Measurements from ENCODE around the gene GYPC. TPM values are rescaled to one million over a fixed set of nuclear protein-coding genes. Genes with fewer than 3 reads are reported as not detected.

The GYPC gene
- total RNA-seq, 4 donors from 2014 or later = 170 to 220 (median 171) TPM

DNA sequence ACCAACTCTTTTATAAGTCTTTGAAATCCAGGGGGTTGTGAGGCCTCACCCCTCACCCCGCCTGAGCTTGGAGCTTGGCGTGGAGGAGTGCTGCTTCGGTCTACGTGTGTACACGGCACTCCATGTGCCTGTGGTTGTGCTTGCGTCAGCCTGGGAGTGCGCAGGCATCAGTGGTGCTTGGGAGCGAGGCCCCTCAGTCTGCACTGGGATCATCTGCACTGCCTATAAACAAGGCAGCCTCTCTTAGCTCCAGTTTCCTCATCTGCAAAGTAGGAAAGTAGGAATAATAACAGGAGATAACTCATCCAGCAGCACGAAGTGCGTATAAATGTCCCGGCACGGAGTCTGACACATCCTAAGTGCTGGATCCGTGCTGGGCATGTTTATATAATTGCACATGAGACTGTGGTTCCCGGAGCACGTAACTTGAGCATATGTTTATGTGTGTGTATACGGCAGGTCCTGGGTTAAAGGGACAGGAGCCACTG, 1.2 kb downstream of the GYPC start:
- DNase-seq (ENCODE audit: low spot score) = no peak
- ATAC-seq (ENCODE audit: low FRiP score) = peak; percentile 31
- TF ChIP-seq, protein P1, sequence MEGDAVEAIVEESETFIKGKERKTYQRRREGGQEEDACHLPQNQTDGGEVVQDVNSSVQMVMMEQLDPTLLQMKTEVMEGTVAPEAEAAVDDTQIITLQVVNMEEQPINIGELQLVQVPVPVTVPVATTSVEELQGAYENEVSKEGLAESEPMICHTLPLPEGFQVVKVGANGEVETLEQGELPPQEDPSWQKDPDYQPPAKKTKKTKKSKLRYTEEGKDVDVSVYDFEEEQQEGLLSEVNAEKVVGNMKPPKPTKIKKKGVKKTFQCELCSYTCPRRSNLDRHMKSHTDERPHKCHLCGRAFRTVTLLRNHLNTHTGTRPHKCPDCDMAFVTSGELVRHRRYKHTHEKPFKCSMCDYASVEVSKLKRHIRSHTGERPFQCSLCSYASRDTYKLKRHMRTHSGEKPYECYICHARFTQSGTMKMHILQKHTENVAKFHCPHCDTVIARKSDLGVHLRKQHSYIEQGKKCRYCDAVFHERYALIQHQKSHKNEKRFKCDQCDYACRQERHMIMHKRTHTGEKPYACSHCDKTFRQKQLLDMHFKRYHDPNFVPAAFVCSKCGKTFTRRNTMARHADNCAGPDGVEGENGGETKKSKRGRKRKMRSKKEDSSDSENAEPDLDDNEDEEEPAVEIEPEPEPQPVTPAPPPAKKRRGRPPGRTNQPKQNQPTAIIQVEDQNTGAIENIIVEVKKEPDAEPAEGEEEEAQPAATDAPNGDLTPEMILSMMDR (IDR thresholded peaks at IDR 0.05) = no peak

DNA sequence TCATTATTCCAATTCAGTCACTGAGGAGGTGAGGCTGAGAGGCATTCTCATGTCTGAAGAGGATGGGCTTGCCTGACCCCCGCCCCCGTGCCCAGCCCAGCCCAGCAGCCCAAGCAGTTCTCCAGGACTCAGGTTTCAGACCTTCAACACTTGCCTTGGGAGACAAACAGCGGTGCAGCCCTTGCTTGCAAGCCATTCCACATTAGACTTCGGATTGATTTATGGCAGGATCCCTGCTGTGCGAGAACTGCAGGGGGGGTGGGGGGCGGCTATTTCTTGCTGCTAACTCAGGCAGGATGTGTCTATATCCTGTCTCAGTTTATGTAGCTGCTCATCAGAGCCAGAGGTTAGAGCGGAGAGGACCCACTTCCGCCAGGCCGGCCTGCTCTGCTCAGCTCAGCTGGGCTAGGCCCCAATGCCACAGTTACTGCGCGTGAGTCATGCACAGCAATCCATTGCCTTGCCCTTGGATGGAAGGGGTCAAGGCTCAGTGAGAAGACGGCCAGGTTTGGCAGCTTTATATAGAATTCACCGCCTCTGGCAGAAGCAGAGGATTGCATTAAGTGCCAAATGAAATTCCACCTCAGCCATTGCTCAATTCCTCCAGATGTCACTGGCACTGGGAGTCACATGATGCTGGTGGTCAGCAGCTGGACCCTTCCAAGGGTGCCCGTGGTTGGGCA, 1.8 kb downstream of the GYPC start:
- DNase-seq (ENCODE audit: low spot score) = peak; percentile 48
- TF ChIP-seq, protein P1 (IDR thresholded peaks at IDR 0.05) = no peak
- peak; percentile 86 for ATAC-seq (ENCODE audit: low FRiP score)

- TF ChIP-seq, protein P1 (IDR thresholded peaks at IDR 0.05) = no peak
- DNase-seq (ENCODE audit: low spot score) = no peak
- no peak for ATAC-seq (ENCODE audit: low FRiP score)
Observed at GRCh38 chr2:126658319-126658904, 2.5 kb downstream of the GYPC start.

DNA sequence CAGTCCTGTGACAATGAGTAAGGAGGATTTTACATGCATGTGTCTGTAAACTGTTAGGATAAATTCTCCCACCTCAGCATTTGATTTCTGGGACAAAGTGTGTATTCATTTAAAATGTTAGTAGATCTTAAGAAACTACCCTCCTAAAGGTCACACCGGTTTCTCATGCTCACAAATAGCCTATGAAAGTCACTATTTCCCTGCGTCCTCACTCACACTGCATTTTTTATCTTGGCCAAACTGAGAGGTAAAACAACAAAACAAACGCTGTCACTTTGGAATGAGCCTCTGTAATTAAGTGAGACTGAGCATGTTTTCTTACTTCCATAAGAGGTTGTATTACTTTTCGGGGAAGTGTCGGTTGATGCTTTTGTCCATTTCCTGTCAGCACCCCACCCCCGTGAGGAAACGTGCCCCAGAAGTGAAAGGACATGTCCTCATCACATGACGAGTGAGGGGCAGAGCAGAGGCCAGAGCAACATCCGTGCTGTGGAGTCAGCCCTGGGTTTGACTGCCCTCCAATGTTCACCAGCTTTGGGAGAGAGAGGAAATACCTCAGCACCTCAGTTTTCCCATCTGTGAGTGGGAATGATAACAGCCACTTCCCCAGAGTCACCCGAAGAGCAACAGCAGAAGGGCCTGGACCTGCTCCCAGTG, 3.1 kb downstream of the GYPC start:
- peak; percentile 1 for ATAC-seq (ENCODE audit: low FRiP score)
- no peak for DNase-seq (ENCODE audit: low spot score)
- TF ChIP-seq, protein P1 (IDR thresholded peaks at IDR 0.05) = no peak

- no peak for ATAC-seq (ENCODE audit: low FRiP score)
- TF ChIP-seq, protein P1 (IDR thresholded peaks at IDR 0.05) = no peak
- DNase-seq (ENCODE audit: low spot score) = no peak
Observed at GRCh38 chr2:126659562-126660467, 3.9 kb downstream of the GYPC start.

- TF ChIP-seq, protein P1 (IDR thresholded peaks at IDR 0.05) = no peak
- DNase-seq (ENCODE audit: low spot score) (no peak), ATAC-seq (ENCODE audit: low FRiP score) (no peak)
Observed at GRCh38 chr2:126660971-126661370, 5.0 kb downstream of the GYPC start.
